LNCaP clone FGC (cell line): ENCODE data around the gene SMAD3.

Experiments
- DNase-seq: peaks from one replicate; pipeline ENCODE4 v3.0.0-alpha.2; 2011; ENCODE audit warnings: low read depth
- H3K4me3 ChIP-seq: 2 replicates; pipeline ENCODE4 v1.5.1; 2011; ENCODE audit warnings: mild to moderate bottlenecking, low read depth, low read length, control low read depth
- CTCF ChIP-seq: IDR thresholded peaks from 2 replicates; pipeline ENCODE4 v1.5.1; 2012; ENCODE audit warnings: mild to moderate bottlenecking; ENCODE audit not compliant: control insufficient read depth, insufficient read depth; ENCODE audit errors: extremely low read depth

The SMAD3 gene

GRCh38 chr15:67093504-67093862 is 28.1 kb downstream of the SMAD3 start:
- no peak for DNase-seq
- TF ChIP-seq CTCF: no peak
- H3K4me3 ChIP-seq: no peak overlapping the region

- DNase-seq: no peak
- TF ChIP-seq CTCF: no peak
- no peak overlapping the region for H3K4me3 ChIP-seq
Measured at GRCh38 chr15:67094001-67094826, 28.8 kb downstream of the SMAD3 start.

GRCh38 chr15:67095912-67096311 is 30.5 kb downstream of the SMAD3 start:
- no peak for DNase-seq
- no peak for TF ChIP-seq CTCF
- H3K4me3 ChIP-seq: no peak overlapping the region

GRCh38 chr15:67096546-67097294 is 31.3 kb downstream of the SMAD3 start:
- TF ChIP-seq CTCF: no peak
- no peak for DNase-seq
- no peak overlapping the region for H3K4me3 ChIP-seq

- TF ChIP-seq CTCF: no peak
- no peak for DNase-seq
- H3K4me3 ChIP-seq: no peak overlapping the region
Measured at GRCh38 chr15:67097424-67097823, 32.0 kb downstream of the SMAD3 start.

GRCh38 chr15:67097930-67098740 is 32.7 kb downstream of the SMAD3 start:
- DNase-seq: no peak
- H3K4me3 ChIP-seq: no peak overlapping the region
- no peak for TF ChIP-seq CTCF
